G401.6 (cell line): ENCODE results near the gene METTL22.

Source experiments
- FAIRE-seq: peaks from 2 replicates; lab custom pipeline; 2012; peaks lifted over from hg19 to GRCh38; lab: Jason Lieb, UNC

The METTL22 gene

GRCh38 chr16:8696880-8697279, 75.4 kb downstream of the METTL22 start:
- FAIRE-seq = no peak

- no peak for FAIRE-seq
Observed at GRCh38 chr16:8697965-8698364, 76.5 kb downstream of the METTL22 start.
